Ecto neural progenitor cell (in vitro differentiated cells): ENCODE measurements around the gene PDGFB.

Experiments used
- DNase-seq: peaks from one replicate; pipeline ENCODE4 v3.0.0-alpha.2; 2018; ENCODE audit warnings: low spot score

Gene PDGFB

GRCh38 chr22:39174498-39175352 lies 70.1 kb downstream of the PDGFB start:
- DNase-seq: peak; percentile 98

- no peak for DNase-seq
Observed at GRCh38 chr22:39173787-39174497, 70.8 kb downstream of the PDGFB start.
